Stimulated activated CD8-positive, alpha-beta memory T cell treated with anti-CD3 and anti-CD28 coated beads, Interleukin-12 subunit alpha, Interleukin-12 subunit beta, amount 100 ng/mL, for 4 hours (primary cell): ENCODE results near the gene TSPO.
"Not testable (repeated sequence)": the region's sequence is repeated elsewhere in the genome, so short reads cannot be mapped to it uniquely, and the experiment has no call there.

Source experiments
- DNase-seq: peaks from one replicate; pipeline ENCODE4 v3.0.0-alpha.2; 2020; ENCODE audit warnings: low read depth

Gene TSPO

DNA sequence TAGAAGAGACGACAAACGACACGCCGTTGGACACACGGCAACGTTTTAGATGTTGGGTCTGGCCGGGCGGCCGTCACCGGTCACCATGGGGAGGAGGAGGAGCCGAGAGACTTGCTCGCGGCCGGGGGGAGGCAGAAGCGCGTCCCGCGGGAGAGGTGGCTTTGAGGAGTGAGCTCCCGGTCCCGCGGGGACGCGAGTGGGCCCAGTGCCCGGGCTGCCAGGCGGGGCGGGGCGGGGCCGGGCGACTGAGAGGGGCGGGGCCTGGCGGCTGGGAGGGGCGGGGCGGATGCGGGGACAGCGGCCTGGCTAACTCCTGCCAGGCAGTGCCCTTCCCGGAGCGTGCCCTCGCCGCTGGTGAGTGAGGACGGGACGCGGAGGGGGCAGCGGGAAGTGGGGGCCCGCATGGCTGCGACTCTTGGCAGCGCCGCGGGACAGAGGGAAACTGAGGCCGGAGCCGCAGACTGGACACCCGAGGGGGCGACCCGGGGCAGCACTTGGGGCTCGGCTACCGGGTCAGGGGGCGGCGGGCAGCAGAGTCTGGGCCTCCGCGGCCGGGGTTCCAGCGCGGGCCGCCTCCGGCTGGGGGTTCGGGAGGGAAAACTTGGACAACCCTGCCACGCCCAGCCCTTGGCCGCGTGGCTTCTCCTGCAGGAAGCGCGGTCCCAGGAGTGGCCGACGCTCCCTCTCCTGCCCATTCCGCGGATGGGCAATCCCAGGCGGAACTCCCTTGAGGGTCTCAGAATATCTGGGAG lies at the start of gene TSPO:
TSS of gene TSPO (plus strand) at position 309 of the 752 bp plus-strand sequence. CDS start 7,680 bp downstream, outside the sequence.
- DNase-seq = peak; percentile 50

DNA sequence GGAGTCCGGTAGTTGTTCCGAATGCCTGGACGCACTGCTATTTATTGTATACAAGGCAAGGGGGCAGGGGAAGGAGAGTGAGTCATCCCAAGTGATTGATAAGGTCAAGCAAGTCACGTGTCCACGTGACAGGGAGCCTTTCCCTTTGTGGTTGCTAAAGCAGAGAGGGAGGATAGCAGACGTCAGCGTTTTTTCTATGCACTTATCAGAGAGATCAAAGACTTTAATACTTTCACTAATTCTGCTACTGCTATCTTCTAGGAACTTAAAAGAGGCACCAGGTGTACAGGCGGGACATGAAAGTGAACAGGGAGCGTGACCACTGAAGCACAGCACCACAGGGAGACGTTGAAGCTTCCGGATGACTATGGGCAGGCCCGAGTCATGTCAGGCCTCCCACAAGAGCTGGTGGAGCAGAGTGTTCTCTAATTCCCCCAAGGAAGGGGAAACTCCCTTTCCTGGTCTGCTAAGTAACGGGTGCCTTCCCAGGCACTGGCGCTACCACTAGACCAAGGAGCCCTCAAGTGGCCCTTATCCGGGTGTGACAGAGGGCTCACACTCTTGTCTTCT lies 47.2 kb upstream of the TSPO start:
- DNase-seq = not testable (repeated sequence)

DNA sequence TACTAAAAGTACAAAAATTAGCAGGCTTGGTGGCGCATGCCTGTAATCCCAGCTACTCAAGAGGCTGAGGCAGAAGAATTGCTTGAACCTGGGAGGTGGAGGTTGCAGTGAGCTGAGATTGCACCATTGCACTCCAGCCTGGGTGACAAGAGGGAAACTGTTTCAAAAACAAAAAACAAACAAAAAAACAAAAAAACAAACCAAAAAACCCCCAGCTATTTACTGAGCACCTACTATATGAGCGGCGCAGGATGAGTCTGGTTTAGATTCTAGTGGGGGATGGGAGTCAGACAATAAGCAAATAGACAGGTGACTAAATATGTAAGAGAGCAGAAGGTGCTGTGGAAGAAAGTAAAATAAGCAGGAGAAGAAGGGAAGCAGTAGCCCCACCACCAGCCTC lies 46.4 kb upstream of the TSPO start:
- DNase-seq = not testable (repeated sequence)

DNA sequence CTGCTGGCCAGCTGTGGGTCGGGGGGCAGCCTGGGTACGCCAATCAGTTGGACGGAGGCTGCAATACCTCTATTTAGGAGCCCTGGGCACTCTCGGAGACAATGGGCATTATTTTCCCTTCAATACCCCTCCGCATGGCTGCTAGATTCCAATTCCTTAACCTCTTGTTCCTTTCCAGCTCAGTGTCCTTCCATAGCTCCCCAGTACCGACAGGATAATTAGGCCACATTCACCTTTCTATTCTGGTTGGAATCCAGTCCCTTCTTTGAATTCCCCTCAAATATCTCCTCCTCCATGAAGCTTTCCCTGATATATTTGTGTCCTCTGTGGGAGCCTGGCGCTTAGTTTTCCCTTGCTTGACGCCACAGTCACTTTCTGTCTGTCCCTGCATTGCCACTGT lies 45.1 kb upstream of the TSPO start:
- DNase-seq = no peak

DNA sequence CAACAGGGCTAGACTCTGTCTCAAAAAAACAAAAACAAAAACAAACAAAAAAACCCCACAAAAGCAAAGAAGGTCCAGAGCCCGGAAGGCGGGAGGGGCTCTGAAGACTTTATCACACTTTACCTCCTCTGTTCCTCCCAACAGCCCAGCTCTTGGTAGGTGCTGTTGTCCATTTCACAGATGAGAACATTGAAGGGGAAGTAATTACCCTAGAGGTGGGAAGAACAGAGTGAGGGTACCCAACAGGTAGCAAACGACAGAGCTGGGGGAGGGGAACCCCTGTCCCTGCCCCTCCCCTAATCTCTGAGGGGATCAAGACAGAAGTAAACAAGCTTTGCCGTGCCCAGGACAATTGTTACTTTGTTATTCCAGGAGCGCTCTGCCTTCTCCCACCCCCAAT lies 41.8 kb upstream of the TSPO start:
- DNase-seq = no peak

DNA sequence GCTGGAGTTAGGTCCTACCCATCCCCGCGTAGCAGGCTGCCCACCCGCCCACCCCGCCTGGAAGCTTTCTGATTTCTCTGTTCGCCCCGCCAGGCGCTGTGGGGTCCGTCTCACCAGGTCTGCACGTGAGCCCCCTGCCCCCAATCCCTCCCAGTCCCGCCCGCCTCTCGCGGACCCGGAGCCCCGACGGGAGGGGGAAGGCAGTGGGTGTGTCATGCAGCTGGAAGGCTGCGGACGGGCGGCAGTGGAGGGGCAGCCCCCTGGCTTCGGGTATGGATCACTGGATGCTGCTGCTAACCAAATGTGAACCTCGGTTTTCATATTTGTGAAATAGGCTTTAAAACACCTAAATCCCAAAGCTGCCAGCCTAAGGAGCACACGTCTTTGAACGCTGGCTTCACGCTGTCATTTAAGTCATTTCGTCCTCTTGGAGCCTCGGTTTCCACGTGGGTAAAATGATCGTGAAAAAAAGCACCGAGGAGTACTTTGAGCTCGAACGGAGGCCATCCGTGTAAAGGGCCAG lies 41.4 kb upstream of the TSPO start:
- no peak for DNase-seq

DNA sequence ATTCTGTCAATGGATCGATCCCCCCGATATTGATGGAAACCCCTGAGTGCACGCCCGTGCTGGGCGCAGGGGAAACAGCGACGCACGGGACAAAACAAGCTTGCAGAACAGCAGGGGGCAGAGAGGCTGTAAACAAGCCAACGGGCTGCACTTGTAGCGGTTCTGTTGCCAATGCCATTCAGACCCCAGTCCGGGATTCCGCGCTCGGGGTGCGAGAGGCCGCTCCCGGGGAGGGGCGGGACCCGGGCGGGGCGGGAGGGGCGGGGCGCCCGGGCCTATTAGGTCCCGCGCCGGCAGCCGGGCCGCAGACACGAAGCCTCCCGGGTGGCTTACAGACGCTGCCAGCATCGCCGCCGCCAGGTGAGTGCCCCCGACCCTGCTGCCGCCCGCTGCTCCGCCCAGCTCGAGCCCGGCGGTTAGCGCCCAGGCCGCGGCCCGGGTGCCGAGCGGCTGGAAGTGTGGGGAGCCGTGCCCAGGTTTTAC lies 40.9 kb upstream of the TSPO start, which contains the start of gene BIK:
TSS of gene BIK (plus strand) at position 307 of the 483 bp plus-strand sequence. CDS start 13,273 bp downstream, outside the sequence.
- DNase-seq = peak; percentile 22

DNA sequence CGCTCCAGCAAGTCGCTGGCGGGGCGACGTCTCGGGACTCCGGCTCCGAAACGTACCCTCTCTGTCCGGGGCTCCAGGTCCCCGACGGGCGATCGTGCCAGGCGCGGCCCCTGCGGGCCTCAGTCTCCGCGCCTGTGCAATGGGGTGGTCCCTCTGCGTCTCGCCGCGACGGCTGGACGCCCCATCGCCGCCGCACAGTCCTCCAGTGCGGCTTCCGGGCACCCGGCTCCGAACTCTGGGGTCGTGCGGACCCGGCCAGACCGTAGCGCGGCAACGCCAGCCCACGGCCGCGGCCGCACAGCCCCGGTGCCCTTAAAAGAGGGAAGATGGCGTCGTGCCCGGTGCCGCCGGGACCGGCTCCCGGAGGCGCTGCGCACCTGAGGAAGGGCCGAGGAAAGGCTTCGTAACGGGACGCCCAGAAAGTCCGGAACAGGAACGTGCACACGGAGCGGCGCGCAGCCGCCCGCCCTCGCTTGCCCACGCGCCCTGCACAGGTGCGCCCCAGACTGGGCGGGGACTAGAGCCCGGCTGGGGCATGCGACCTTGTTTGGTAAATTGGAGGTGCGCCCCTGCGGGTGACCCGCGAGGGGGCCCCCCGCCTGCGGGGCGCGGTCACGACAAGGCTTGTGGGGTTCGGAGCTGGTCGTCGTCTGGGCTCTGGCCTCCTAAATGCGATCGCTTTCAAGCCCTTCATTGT lies 40.3 kb upstream of the TSPO start:
- DNase-seq = no peak

DNA sequence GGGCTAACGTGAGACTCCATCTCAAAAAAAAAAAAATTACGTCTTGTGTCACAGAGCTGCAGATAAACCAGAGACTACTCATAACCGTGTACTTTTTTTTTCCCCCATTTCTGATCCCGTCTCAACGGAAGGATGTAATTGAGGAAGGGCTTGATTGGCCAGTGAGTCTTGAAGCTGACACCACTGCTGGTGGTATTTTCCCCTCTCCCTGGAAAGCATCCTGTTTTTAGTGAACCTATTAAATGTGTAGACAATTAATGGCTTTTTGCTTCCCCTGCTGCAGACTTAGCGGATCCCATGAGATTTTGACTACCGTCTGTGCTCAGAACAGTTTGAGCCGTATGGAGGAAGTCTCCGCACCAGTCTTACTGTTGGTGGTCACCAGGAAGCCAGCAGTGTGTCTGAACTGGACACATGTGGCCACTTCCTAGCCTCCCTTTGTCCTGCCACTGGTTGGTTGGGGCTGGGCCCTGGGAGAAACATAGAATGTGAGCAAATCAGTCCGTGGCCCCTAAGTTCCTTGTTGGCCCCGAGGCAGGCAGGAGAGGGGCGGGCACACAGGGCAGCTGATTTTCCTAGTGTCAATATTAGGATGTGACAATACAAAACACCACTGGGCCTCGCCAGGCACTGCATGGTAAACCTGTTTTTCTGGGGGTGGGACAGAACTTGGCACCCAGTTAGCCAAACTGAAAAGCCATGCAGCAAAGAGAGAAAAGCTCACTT lies 37.7 kb upstream of the TSPO start:
- no peak for DNase-seq

DNA sequence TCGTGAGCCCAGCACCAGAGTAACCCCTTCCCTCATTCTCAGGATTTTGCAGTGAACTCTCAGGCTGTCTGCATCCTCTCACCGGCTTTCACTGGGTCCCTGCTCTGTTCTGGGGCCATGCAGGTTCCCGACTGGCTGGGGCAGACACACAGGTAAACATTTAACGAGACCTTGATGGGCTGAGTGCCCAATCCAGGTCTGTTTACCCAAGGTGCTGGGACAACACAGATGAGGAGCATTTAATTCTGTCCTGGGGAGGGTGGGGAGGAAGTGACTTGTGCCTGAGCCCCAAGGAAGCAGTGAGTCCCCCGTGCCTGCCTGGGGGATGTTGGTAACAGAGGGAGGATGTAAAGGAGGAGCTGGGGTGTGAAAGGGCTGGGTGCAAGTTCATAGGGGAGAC lies 36.4 kb upstream of the TSPO start:
- DNase-seq = no peak

DNA sequence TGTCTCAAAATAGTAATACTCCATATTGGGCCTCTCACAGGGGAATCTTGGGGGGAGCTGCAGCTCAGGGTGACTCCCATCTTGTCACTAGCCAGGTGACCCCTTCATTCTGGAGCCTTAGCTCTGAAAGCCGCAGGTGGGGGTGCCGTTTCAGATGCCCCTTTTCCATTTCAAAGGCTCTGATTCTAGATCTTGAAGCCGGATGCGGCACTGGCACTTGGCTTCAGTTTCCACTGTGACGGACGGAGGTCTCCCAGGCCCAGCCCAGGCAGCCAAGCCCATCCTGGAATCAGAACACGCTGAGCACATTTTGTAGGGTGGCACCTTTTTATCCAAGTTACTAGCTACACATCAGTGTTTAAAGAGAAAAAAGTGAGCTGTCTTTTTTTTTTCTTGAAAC lies 34.4 kb upstream of the TSPO start:
- no peak for DNase-seq

DNA sequence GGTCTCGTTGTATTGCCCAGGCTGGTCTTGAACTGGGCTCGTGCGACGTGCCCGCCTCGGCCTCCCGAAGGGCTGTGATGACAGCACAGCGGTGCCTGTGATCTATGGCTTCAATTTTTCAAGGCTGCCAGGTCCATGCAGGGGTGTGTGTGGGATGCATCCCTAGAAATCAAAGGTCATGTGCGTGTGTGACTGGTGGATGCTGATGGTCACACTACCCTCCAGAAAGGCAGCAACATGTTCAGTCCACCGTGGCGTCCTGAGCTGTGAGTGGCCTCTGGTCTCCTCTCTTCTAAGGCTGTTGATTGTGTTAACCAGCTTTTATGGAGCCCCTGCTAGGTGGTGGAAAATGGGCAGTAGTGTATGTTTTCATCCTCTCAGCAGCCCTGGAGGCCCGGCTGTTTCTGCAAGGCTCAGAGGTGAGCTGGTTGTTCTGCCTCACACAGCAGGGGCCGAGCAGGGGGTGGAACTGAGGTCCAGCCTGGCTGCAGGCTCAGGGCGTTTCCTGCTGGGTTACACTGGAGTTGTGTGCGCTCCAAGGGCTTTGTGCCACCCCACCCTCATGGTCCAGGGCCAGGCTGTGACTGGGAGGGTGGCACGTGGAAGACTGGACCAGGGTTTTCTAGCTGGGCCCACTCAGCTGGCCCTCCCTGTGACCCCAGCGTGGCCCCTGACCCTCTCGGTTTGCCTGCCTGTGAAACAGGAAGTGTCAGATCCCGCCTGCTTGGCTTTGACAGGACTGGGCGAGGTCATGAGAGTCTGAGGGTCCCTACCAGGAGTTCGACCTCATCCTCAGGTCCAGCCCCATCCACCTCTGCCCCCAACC lies 33.1 kb upstream of the TSPO start:
- no peak for DNase-seq

DNA sequence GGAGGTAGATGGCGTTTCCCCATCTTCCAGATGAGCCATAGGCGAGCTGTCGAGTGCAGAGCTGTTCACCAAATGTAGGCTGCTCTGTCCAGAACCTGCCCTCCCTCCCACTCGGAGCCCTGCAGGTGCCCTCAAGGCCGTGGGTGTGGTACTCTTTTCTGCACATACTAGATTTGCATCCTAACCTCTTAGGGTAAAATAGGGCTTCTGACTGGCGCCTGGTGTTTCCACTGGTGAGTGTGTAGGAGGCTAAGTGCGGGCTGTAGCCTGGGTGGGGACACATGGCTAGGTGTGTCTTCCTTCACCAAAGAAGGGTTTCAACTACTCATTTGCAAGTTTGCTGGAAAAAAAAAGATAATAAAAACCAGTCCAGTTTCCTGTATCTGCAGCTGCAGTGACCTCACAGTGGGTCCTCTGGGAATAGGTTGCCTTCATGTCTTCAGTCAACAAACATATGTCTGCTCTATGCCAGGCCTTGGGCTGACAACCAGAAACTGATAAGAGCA lies 32.4 kb upstream of the TSPO start:
- no peak for DNase-seq

DNA sequence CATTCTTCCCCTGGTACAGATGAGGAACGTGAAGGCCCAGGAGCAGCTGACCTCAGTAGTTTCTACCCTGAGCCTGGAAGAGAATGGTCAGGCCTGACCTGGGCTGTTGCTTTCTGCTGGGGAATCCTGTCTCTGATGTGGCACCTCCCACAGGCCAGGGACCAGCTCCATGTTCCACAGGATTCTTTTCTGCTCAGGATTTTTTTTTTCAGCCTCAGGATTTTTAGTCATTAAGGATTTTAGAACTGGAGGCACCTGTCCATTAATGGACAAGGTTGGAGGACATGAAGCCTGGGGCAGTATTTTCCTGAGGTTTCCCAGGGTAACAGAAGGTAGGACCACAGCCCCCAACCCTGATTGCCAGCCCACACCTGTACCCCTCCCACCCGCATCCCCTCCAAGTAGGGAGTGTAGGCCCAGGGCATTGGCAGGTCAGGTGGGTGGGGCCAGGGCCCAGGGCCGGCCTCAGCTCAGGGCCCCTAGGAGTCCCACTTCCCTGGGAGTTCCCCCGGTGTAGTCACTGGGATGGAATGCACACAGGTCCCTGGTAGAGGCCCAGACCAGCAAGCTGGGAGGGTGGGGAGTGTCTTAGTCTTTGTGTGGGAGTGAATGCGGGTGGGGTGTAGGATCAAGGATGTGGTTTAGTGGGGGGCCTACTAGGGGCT lies 24.7 kb upstream of the TSPO start:
- no peak for DNase-seq

DNA sequence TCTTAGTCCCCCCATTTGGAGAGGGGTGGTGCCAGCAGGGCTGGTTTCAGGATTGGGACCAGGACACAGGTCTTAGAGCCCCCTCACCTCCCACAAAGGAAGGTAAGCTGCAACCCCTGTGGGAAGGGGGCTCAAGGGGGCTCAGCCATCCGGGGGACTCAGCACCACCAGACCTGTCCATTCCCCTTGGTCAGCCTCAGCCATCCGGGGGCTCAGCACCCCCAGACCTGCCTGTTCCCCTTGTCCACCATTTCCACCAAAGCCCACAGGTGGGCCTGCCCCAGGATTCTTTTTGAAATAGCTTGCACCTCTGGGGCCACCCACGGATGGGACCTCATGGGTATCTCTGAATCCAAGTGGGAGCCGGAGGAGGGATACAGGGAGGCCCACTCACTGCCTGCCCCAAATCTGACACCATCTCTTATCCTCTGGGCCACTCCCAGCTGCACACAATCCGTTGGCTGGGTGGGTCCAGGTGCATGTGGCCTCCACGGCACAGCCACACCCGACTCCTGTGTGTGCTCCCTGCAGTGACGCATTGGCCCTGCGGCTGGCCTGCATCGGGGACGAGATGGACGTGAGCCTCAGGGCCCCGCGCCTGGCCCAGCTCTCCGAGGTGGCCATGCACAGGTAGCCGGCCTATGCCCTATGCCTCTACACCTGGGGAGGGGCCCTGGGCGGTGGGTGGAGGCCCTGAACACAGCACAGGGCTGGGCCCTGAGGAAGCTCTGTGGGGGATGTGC lies 24.0 kb upstream of the TSPO start:
- DNase-seq = no peak

DNA sequence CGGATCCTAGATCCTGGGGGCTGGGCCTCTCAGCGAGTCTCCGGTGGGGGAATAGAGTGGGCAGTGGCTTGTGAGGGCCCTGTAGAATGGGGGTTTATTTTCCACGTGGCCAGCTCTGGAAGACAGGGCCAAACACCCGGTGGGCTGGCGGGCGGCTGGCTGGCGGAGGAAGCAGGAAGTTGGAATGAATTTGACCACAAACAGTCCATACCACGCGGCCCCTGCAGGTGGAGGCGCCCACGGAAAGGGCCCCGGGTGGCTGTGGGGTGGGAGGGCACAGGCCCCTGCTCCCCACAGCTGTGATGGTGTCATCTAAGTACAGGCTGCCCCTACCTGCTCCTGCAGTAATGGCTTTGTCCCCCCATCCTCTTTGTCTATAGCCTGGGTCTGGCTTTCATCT lies 23.2 kb upstream of the TSPO start:
- DNase-seq = no peak

DNA sequence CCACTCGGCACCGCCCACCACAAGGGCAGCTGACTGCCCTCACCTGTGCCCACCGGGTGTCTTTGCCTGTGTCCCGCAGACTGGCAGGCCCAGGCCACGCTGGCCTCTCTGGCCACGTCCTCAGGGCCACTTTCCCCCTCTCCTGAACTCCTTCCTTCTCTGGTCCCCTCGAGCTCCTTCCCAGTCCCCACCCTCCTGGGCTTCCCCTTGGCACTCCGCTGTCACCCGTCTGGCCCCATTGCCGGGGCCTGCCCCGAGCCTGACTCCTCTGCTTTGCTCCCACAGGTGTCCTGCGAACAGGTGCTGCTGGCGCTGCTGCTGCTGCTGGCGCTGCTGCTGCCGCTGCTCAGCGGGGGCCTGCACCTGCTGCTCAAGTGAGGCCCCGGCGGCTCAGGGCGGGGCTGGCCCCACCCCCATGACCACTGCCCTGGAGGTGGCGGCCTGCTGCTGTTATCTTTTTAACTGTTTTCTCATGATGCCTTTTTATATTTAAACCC lies 22.4 kb upstream of the TSPO start:
- no peak for DNase-seq

DNA sequence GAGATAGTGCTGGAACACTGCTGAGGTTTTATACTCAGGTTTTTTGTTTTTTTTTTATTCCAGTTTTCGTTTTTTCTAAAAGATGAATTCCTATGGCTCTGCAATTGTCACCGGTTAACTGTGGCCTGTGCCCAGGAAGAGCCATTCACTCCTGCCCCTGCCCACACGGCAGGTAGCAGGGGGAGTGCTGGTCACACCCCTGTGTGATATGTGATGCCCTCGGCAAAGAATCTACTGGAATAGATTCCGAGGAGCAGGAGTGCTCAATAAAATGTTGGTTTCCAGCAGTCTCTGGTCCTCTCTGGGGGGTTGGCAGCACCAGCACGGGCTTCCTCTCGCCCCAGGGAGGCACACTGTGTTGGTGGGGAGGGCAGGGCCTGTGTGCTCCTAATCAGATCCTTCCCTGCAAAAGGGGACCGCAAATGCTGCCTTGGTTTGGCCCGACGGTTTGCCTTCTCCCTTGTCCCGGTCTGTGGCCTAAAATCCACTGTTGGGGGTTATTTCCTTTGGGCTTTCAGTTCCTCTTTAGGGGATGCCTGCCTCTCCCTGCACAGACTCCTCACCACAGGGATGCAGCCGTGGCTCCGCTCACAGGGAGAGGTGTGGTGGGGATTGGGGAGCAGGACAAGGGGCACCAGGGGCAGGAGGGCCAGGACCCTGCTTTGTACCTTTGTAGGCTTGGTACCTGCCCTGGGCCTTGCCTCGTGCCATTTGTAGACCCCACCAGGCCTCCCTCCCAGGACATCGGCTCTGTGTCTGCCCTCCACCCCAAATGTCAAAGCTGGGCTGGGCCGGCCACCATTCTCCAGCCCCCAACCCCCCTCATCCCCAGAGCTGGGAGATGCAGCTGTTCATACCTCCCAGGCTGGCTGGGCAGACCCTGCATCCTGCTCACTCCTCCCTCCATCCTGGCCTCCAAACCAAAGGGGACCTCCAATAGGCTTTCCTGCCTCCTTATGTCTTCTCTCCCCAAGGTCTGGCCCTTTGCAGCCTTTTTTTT lies 21.6 kb upstream of the TSPO start:
- DNase-seq = no peak
